NCI-H460 (cell line): ENCODE data around the gene AVEN. TPM values are rescaled to one million over a fixed set of nuclear protein-coding genes. Genes with fewer than 3 reads are reported as not detected.

Experiments
- DNase-seq: peaks from one replicate; pipeline ENCODE4 v3.0.0-alpha.2; 2016; ENCODE audit warnings: low read depth; ENCODE audit errors: extremely low read depth
- total RNA-seq: library from RNA; depleted of rRNA; stranded (reverse); fragments of >200 nt; shearing (Covaris generic); gene quantifications from 2 replicates; pipeline ENCODE4 v1.2.3, GENCODE V29; 2014

The AVEN gene
- total RNA-seq, 1 experiment from 2014 or later = 16.5 TPM

- DNase-seq = no peak
These were observed 106.3 kb downstream of the AVEN start for GRCh38 chr15:33932734-33933133.

GRCh38 chr15:33926260-33926659 is 112.7 kb downstream of the AVEN start:
- no peak for DNase-seq

- no peak for DNase-seq
These were observed 115.6 kb downstream of the AVEN start for GRCh38 chr15:33923446-33923845.

GRCh38 chr15:33915571-33916407 is 123.2 kb downstream of the AVEN start:
- no peak for DNase-seq

GRCh38 chr15:33913459-33913858 is 125.5 kb downstream of the AVEN start:
- DNase-seq = no peak

- DNase-seq = no peak
These were observed 126.7 kb downstream of the AVEN start for GRCh38 chr15:33912326-33912725.

- DNase-seq = no peak
These were observed 128.3 kb downstream of the AVEN start for GRCh38 chr15:33910741-33911140.

GRCh38 chr15:33908406-33908805 is 130.6 kb downstream of the AVEN start:
- no peak for DNase-seq

- DNase-seq = no peak
These were observed 131.7 kb downstream of the AVEN start for GRCh38 chr15:33907326-33907725.

- DNase-seq = no peak
These were observed 135.3 kb downstream of the AVEN start for GRCh38 chr15:33903661-33904060.

- DNase-seq = no peak
These were observed 137.0 kb downstream of the AVEN start for GRCh38 chr15:33902043-33902442.

- no peak for DNase-seq
These were observed 144.8 kb downstream of the AVEN start for GRCh38 chr15:33894193-33894592.

GRCh38 chr15:33888176-33888575 is 150.8 kb downstream of the AVEN start:
- no peak for DNase-seq

- no peak for DNase-seq
These were observed 156.1 kb downstream of the AVEN start for GRCh38 chr15:33882921-33883320.

GRCh38 chr15:33874156-33874555 is 164.8 kb downstream of the AVEN start:
- no peak for DNase-seq

GRCh38 chr15:33872416-33873106 is 166.4 kb downstream of the AVEN start:
- DNase-seq = no peak

GRCh38 chr15:33871980-33872379 is 167.0 kb downstream of the AVEN start:
- DNase-seq = no peak

GRCh38 chr15:33866101-33866737 is 172.8 kb downstream of the AVEN start:
- no peak for DNase-seq

GRCh38 chr15:33865416-33865815 is 173.6 kb downstream of the AVEN start:
- no peak for DNase-seq

- DNase-seq = no peak
These were observed 174.5 kb downstream of the AVEN start for GRCh38 chr15:33864360-33865075.

- DNase-seq = no peak
These were observed 178.2 kb downstream of the AVEN start for GRCh38 chr15:33860754-33861153.
